ENCODE results near the gene ERVW-1.

GRCh38 chr7:92485974-92486373, 8.2 kb upstream of the ERVW-1 start:
- no peak for TF ChIP-seq EZH2 (IDR thresholded peaks at IDR 0.05; ENCODE audit: low read length)
- TF ChIP-seq CTCF (optimal IDR thresholded peaks at IDR 0.05 in 1 of 3, IDR thresholded peaks at IDR 0.05 in 1 of 3, conservative IDR thresholded peaks at IDR 0.05 in 1 of 3; ENCODE audit: extremely low read depth in 1 of 3, insufficient read depth in 2 of 3, low read length in 3 of 3) = no peak

Data from keratinocyte (primary cell).